Measurements from ENCODE around the gene GPHB5. TPM values are rescaled to one million over a fixed set of nuclear protein-coding genes. Genes with fewer than 3 reads are reported as not detected.
A peak's percentile ranks its signal among the peaks of the same experiment; 100 is the strongest.

Gene GPHB5
- total RNA-seq, 2 experiments from 2014 or later = not detected

GRCh38 chr14:63297372-63298063 lies 21.2 kb downstream of the GPHB5 start:
- ChIA-PET POLR2A (no interaction called here), CTCF (interaction anchor here (0.8 kb wide), 1 partner anchor 17 kb away, joined by 3 read pairs; no protein-coding TSS in a partner anchor)
- Histone ChIP-seq H3K27me3 (ENCODE audit: control insufficient read depth in 1 of 2, insufficient read depth in 2 of 2, low read length in 2 of 2) (peaks cover 0 to 15% of the 10 kb centered on the region in 2 experiments), H3K9me3 (ENCODE audit: control insufficient read depth in 1 of 2, insufficient read depth in 1 of 2, low read length in 2 of 2) (no peaks in the 10 kb centered on the region), H3K4me3 (ENCODE audit: low read length) (no peak overlapping the region), H3K36me3 (ENCODE audit: insufficient read depth, low read length) (no peaks in the 10 kb centered on the region), H3K27ac (ENCODE audit: low read depth in 1 of 2, low read length in 2 of 2) (no peak overlapping the region), H3K4me1 (ENCODE audit: insufficient read depth, low read length) (no peaks in the 10 kb centered on the region)
- Mint-ChIP-seq H3K27me3 (peaks cover 45% of the 10 kb centered on the region), H3K9me3 (no peaks in the 10 kb centered on the region), H3K4me3 (no peak overlapping the region), H3K36me3 (ENCODE audit: low read depth) (no peaks in the 10 kb centered on the region), H3K4me1 (ENCODE audit: low read depth) (no peaks in the 10 kb centered on the region), H3K27ac (no peak overlapping the region)
- ATAC-seq (ENCODE audit: poor library complexity) (no peak), DNase-seq (no peak)
- no peak for TF ChIP-seq CTCF (IDR thresholded peaks at IDR 0.05)
- intact Hi-C loops (cut with DNase I, micrococcal nuclease) = no loop called here

- intact Hi-C loops (cut with DNase I, micrococcal nuclease) = no loop called here
- Histone ChIP-seq H3K27me3 (ENCODE audit: control insufficient read depth in 1 of 2, insufficient read depth in 2 of 2, low read length in 2 of 2) (peaks cover 0 to 7% of the 10 kb centered on the region in 2 experiments), H3K9me3 (ENCODE audit: control insufficient read depth in 1 of 2, insufficient read depth in 1 of 2, low read length in 2 of 2) (no peaks in the 10 kb centered on the region), H3K27ac (ENCODE audit: low read depth in 1 of 2, low read length in 2 of 2) (no peak overlapping the region), H3K4me3 (ENCODE audit: low read length) (no peak overlapping the region), H3K4me1 (ENCODE audit: insufficient read depth, low read length) (no peaks in the 10 kb centered on the region), H3K36me3 (ENCODE audit: insufficient read depth, low read length) (no peaks in the 10 kb centered on the region)
- Mint-ChIP-seq H3K36me3 (ENCODE audit: low read depth) (no peaks in the 10 kb centered on the region), H3K27me3 (peaks cover 53% of the 10 kb centered on the region), H3K4me1 (ENCODE audit: low read depth) (no peaks in the 10 kb centered on the region), H3K9me3 (no peaks in the 10 kb centered on the region), H3K4me3 (no peak overlapping the region), H3K27ac (no peak overlapping the region)
- TF ChIP-seq CTCF (IDR thresholded peaks at IDR 0.05) = no peak
- DNase-seq = no peak
- POLR2A ChIA-PET = no interaction called here
- ATAC-seq (ENCODE audit: poor library complexity) = no peak
- CTCF ChIA-PET = no interaction called here
Observed at GRCh38 chr14:63296060-63296563, 22.6 kb downstream of the GPHB5 start.

- CTCF ChIA-PET = no interaction called here
Observed at GRCh38 chr14:63295231-63295685, 23.5 kb downstream of the GPHB5 start.

More at GRCh38 chr14:63295231-63295685, 23.5 kb downstream of the GPHB5 start:
- no peak overlapping the region for H3K27ac Mint-ChIP-seq
- no peaks in the 10 kb centered on the region for H3K9me3 Mint-ChIP-seq
- Histone ChIP-seq H3K27ac (ENCODE audit: low read depth in 1 of 2, low read length in 2 of 2) (no peak overlapping the region), H3K4me1 (ENCODE audit: insufficient read depth, low read length) (no peaks in the 10 kb centered on the region), H3K4me3 (ENCODE audit: low read length) (no peak overlapping the region), H3K9me3 (ENCODE audit: control insufficient read depth in 1 of 2, insufficient read depth in 1 of 2, low read length in 2 of 2) (no peaks in the 10 kb centered on the region), H3K36me3 (ENCODE audit: insufficient read depth, low read length) (no peaks in the 10 kb centered on the region), H3K27me3 (ENCODE audit: control insufficient read depth in 1 of 2, insufficient read depth in 2 of 2, low read length in 2 of 2) (peaks cover 0 to 7% of the 10 kb centered on the region in 2 experiments)
- H3K4me1 Mint-ChIP-seq (ENCODE audit: low read depth) = no peaks in the 10 kb centered on the region
- peaks cover 50% of the 10 kb centered on the region for H3K27me3 Mint-ChIP-seq
- intact Hi-C loops (cut with DNase I, micrococcal nuclease) = no loop called here
- ATAC-seq (ENCODE audit: poor library complexity) = no peak
- POLR2A ChIA-PET = no interaction called here
- DNase-seq = peak in 1 of 14 experiments; percentile 11
- H3K4me3 Mint-ChIP-seq = no peak overlapping the region
- TF ChIP-seq CTCF (IDR thresholded peaks at IDR 0.05) = no peak
- no peaks in the 10 kb centered on the region for H3K36me3 Mint-ChIP-seq (ENCODE audit: low read depth)
